HG02642 (cell line): ENCODE data around the gene FAAP100.

Source experiments
- ATAC-seq: cut with Tn5 transposase; IDR thresholded peaks from one replicate; pipeline ENCODE4 v1.9.1; 2021; ENCODE audit warnings: mild to moderate bottlenecking; ENCODE audit not compliant: unreplicated experiment, poor library complexity

The FAAP100 gene

GRCh38 chr17:81557276-81558114, 5.3 kb upstream of the FAAP100 start:
- ATAC-seq, result no peak

- no peak for ATAC-seq
These were observed 4.7 kb upstream of the FAAP100 start for GRCh38 chr17:81556863-81557262.

- ATAC-seq, result no peak
These were observed 4.1 kb upstream of the FAAP100 start for GRCh38 chr17:81556175-81556691.

- no peak for ATAC-seq
These were observed 1.5 kb upstream of the FAAP100 start for GRCh38 chr17:81553616-81554181.

- ATAC-seq, result peak; percentile 33
These were observed 964 bp upstream of the FAAP100 start for GRCh38 chr17:81553018-81553615.

GRCh38 chr17:81551458-81552243, 502 bp downstream of the FAAP100 start:
- ATAC-seq, result no peak

- no peak for ATAC-seq
These were observed 1.2 kb downstream of the FAAP100 start for GRCh38 chr17:81550830-81551457.

GRCh38 chr17:81550285-81550684, 1.9 kb downstream of the FAAP100 start:
- ATAC-seq, result no peak

GRCh38 chr17:81549826-81550225, 2.3 kb downstream of the FAAP100 start:
- no peak for ATAC-seq

GRCh38 chr17:81549031-81549557, 3.1 kb downstream of the FAAP100 start:
- no peak for ATAC-seq

- no peak for ATAC-seq
These were observed 4.6 kb downstream of the FAAP100 start for GRCh38 chr17:81547614-81547982.

GRCh38 chr17:81546906-81547613, 5.1 kb downstream of the FAAP100 start:
- ATAC-seq, result no peak

GRCh38 chr17:81545160-81545949, 6.8 kb downstream of the FAAP100 start:
- ATAC-seq, result no peak

GRCh38 chr17:81544281-81544974, 7.7 kb downstream of the FAAP100 start:
- no peak for ATAC-seq

- ATAC-seq, result no peak
These were observed 8.4 kb downstream of the FAAP100 start for GRCh38 chr17:81543756-81544155.

GRCh38 chr17:81543339-81543675, 8.8 kb downstream of the FAAP100 start:
- no peak for ATAC-seq

GRCh38 chr17:81542431-81543338, 9.5 kb downstream of the FAAP100 start:
- no peak for ATAC-seq
